Uterus (tissue), 4 donors: ENCODE measurements around the gene TTYH1. TPM values are rescaled to one million over a fixed set of nuclear protein-coding genes. Genes with fewer than 3 reads are reported as not detected.

ENCODE experiments used
- DNase-seq, 2 donors: peaks; one replicate each; pipeline ENCODE4 v3.0.0-alpha.2; 2019 to 2020
- H3K27ac ChIP-seq, 2 donors: fragments of 200-600 bp; sonication (generic); 1 replicate in 1 of 2; 2 replicates in 1 of 2; pipeline ENCODE4 v1.5.1; 2016 to 2018
- H3K27me3 ChIP-seq, 2 donors: fragments of 200-600 bp; sonication (generic); one replicate each; pipeline ENCODE4 v1.5.1; 2018 to 2019; ENCODE audit warnings: control low read depth in 1 of 2
- H3K36me3 ChIP-seq, 2 donors: fragments of 200-600 bp; sonication (generic); one replicate each; pipeline ENCODE4 v1.5.1; 2019; ENCODE audit warnings: control low read depth in 1 of 2
- H3K4me1 ChIP-seq, 2 donors: fragments of 200-600 bp; sonication (generic); one replicate each; pipeline ENCODE4 v1.5.1; 2018 to 2019; ENCODE audit warnings: control low read depth in 1 of 2
- H3K4me3 ChIP-seq, 2 donors: fragments of 200-600 bp; sonication (generic); 1 replicate in 1 of 2; 2 replicates in 1 of 2; pipeline ENCODE4 v1.5.1; 2018 to 2019; ENCODE audit warnings: mild to moderate bottlenecking in 1 of 2
- H3K9me3 ChIP-seq, 2 donors: fragments of 200-600 bp; sonication (generic); one replicate each; pipeline ENCODE4 v1.5.1; 2019; ENCODE audit warnings: control low read depth in 1 of 2
- CTCF ChIP-seq, 4 experiments: fragments of 200-600 bp in 2 of 4; fragments of 450-650 bp in 2 of 4; sonication (generic) in 2 of 4; IDR thresholded peaks; one replicate each; pipeline ENCODE4 v1.5.1; 2016 to 2019; ENCODE audit warnings: antibody characterized with exemption in 4 of 4, mild to moderate bottlenecking in 2 of 4, moderate library complexity in 1 of 4
- POLR2A ChIP-seq, 2 donors: fragments of 450-650 bp; IDR thresholded peaks; one replicate each; pipeline ENCODE4 v1.6.1; 2016; ENCODE audit warnings: antibody characterized with exemption in 2 of 2, mild to moderate bottlenecking in 1 of 2, moderate library complexity in 1 of 2
- intact Hi-C: fragments of 100-400 bp; cut with DNase I; formaldehyde crosslinking; loops from one replicate; pipeline ENCODE4 v1.15.1; 2023; ENCODE audit warnings: low total_unique reads
- total RNA-seq, 4 donors: library from RNA; depleted of rRNA in 3 of 4; stranded (reverse); fragments of >200 nt in 3 of 4; gene quantifications; one replicate each; pipeline versions ENCODE4 v1.1.0 to v1.2.4, GENCODE V29; 2014 to 2023
- donor health status: DM: yes; HTN: yes; CAD: no.

Gene TTYH1
- total RNA-seq, 4 donors from 2014 or later = 1.9 to 10.2 TPM; not detected in 2

- no peak overlapping the region for H3K4me3 ChIP-seq
- intact Hi-C loops = no loop called here
- peaks cover 3 to 22% of the 10 kb centered on the region in 2 donors for H3K27me3 ChIP-seq
- peak overlapping the region in 1 of 2 donors; percentile 60 for H3K27ac ChIP-seq
- no peaks in the 10 kb centered on the region for H3K4me1 ChIP-seq
- DNase-seq = no peak
- no peak for TF ChIP-seq CTCF (IDR thresholded peaks at IDR 0.05)
- no peak for TF ChIP-seq POLR2A (IDR thresholded peaks at IDR 0.05)
- no peaks in the 10 kb centered on the region for H3K36me3 ChIP-seq
- H3K9me3 ChIP-seq = no peaks in the 10 kb centered on the region
Measured at GRCh38 chr19:54418030-54418929, 3.0 kb downstream of the TTYH1 start.

- Histone ChIP-seq H3K36me3 (no peaks in the 10 kb centered on the region), H3K4me1 (no peaks in the 10 kb centered on the region), H3K9me3 (no peaks in the 10 kb centered on the region), H3K4me3 (no peak overlapping the region), H3K27me3 (peaks cover 3 to 22% of the 10 kb centered on the region in 2 donors), H3K27ac (peak overlapping the region in 1 of 2 donors; percentile 60)
- TF ChIP-seq POLR2A (IDR thresholded peaks at IDR 0.05) (no peak), CTCF (IDR thresholded peaks at IDR 0.05) (no peak)
- no peak for DNase-seq
- intact Hi-C loops = no loop called here
Measured at GRCh38 chr19:54418930-54419800, 3.9 kb downstream of the TTYH1 start.

DNA sequence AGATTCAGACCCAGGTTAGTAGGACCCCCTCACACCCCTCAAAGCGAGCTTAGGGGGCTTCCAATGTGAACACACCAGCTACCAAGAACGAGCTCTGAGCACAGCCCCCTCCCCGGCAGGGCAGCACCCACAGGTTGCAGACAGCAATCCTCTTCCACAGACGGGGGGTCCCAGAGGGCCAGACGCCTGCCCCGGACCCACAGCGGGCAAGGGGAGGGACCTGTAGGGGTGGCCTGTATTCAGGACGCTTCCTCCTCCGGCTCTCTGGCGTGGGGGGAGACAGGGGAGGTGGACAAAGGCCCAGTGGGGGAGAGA, 4.8 kb downstream of the TTYH1 start:
- no peak for TF ChIP-seq POLR2A (IDR thresholded peaks at IDR 0.05)
- H3K4me3 ChIP-seq = no peak overlapping the region
- H3K4me1 ChIP-seq = no peaks in the 10 kb centered on the region
- peak overlapping the region in 1 of 2 donors; percentile 60 for H3K27ac ChIP-seq
- DNase-seq = no peak
- no peaks in the 10 kb centered on the region for H3K9me3 ChIP-seq
- peaks cover 3 to 16% of the 10 kb centered on the region in 2 donors for H3K27me3 ChIP-seq
- H3K36me3 ChIP-seq = no peaks in the 10 kb centered on the region
- intact Hi-C loops = no loop called here

DNA sequence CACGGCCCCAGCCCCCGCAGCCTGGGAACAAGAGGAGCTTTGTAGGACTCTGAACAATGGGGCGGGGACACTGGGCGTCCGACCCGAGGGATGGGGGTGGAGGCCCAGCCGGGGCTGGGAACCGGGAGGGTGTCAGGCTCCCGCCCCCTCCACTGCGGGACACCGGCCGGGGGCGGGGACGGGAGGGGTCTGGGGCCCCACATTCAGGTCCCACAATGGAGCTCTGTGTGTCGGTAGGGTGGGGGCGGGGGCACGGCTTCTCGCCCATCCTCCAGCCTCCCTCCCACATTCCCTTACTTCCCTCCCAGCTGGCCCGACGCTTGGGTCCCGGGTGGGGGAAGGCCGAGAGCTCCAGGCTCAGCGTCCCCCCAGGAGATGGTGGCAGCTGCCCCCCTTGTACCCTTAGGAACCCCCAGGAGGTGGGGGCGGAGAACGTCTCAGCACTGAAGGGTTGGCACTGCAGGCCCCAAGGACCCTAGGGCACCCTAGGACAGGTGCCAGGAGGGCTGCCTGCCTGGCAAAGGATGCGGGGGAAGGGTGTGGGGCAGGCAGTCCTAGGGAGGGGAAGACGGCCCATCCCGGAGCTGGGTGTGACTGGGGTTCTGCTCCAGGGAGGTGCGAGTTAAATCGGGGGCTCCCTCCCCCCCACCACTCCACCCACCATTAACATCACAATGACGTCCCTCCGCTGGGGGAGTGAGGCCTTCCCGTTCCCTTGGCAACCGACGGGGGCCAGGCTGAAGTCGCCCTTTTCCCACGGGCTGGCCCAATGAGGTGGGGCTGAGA, 5.3 kb downstream of the TTYH1 start:
- no peak overlapping the region for H3K4me3 ChIP-seq
- DNase-seq = no peak
- intact Hi-C loops = no loop called here

More for the DNA sequence above, 5.3 kb downstream of the TTYH1 start:
- Histone ChIP-seq H3K27ac (peak overlapping the region in 1 of 2 donors; percentile 60), H3K4me1 (no peaks in the 10 kb centered on the region), H3K27me3 (peaks cover 3 to 13% of the 10 kb centered on the region in 2 donors), H3K36me3 (no peaks in the 10 kb centered on the region), H3K9me3 (no peaks in the 10 kb centered on the region)
- TF ChIP-seq POLR2A (IDR thresholded peaks at IDR 0.05) = no peak
- TF ChIP-seq CTCF (IDR thresholded peaks at IDR 0.05) = no peak
